NCI-H524 (cell line): ENCODE measurements around the gene CCNK.
A peak's percentile ranks its signal among the peaks of the same experiment; 100 is the strongest.

Source experiments
- DNase-seq, 2 experiments: peaks; one replicate each; lab custom pipeline; 2025; lab: John Stamatoyannopoulos, UW

CCNK gene

GRCh38 chr14:99552572-99553216 lies 71.5 kb downstream of the CCNK start:
- DNase-seq: no peak

GRCh38 chr14:99554184-99554583 lies 73.0 kb downstream of the CCNK start:
- no peak for DNase-seq

- peak in 1 of 2 experiments; percentile 72 for DNase-seq
These were observed 73.7 kb downstream of the CCNK start for GRCh38 chr14:99554757-99555531.

GRCh38 chr14:99556134-99556791 lies 75.1 kb downstream of the CCNK start:
- no peak for DNase-seq

- DNase-seq: no peak
These were observed 78.2 kb downstream of the CCNK start for GRCh38 chr14:99559286-99559990.

GRCh38 chr14:99560403-99560802 lies 79.2 kb downstream of the CCNK start:
- DNase-seq: no peak

- peak; percentile 81 to 86 for DNase-seq
These were observed 79.9 kb downstream of the CCNK start for GRCh38 chr14:99560922-99561683.

GRCh38 chr14:99561864-99562263 lies 80.7 kb downstream of the CCNK start:
- DNase-seq: peak in 1 of 2 experiments; percentile 59
